ENCODE measurements around the gene LRP2. TPM values are rescaled to one million over a fixed set of nuclear protein-coding genes. Genes with fewer than 3 reads are reported as not detected.

LRP2 gene
- total RNA-seq, 4 donors from 2014 or later, result not detected

- WGBS, 2 donors (ENCODE audit: low coverage in 1 of 2), result 28 to 29% methylated on average over 9 of the region's 9 CpGs
Measured at GRCh38 chr2:169131587-169132512, 230.5 kb downstream of the LRP2 start.

GRCh38 chr2:169129703-169130243 lies 232.6 kb downstream of the LRP2 start:
- Histone ChIP-seq H3K27me3 (no peaks in the 10 kb centered on the region), H3K4me3 (no peak overlapping the region), H3K4me1 (no peaks in the 10 kb centered on the region), H3K27ac (no peak overlapping the region), H3K36me3 (no peaks in the 10 kb centered on the region), H3K9me3 (no peaks in the 10 kb centered on the region)
- no peak for TF ChIP-seq CTCF (IDR thresholded peaks at IDR 0.05)
- TF ChIP-seq EP300 (IDR thresholded peaks at IDR 0.05), result no peak
- TF ChIP-seq POLR2AphosphoS5 (IDR thresholded peaks at IDR 0.05), result no peak
- TF ChIP-seq POLR2A (IDR thresholded peaks at IDR 0.05), result no peak
- 93 to 100% methylated on average over 1 to 4 of the region's 5 CpGs for WGBS, 2 donors (ENCODE audit: low coverage in 1 of 2)
- no peak for ATAC-seq

More at GRCh38 chr2:169131587-169132512, 230.5 kb downstream of the LRP2 start:
- no peaks in the 10 kb centered on the region for H3K27me3 ChIP-seq
- TF ChIP-seq EP300 (IDR thresholded peaks at IDR 0.05), result no peak
- no peak for TF ChIP-seq POLR2AphosphoS5 (IDR thresholded peaks at IDR 0.05)
- TF ChIP-seq CTCF (IDR thresholded peaks at IDR 0.05), result peak; percentile 54 to 81 (median 70)
- H3K4me1 ChIP-seq, result no peaks in the 10 kb centered on the region
- no peaks in the 10 kb centered on the region for H3K36me3 ChIP-seq
- H3K4me3 ChIP-seq, result no peak overlapping the region
- no peak overlapping the region for H3K27ac ChIP-seq
- no peaks in the 10 kb centered on the region for H3K9me3 ChIP-seq
- ATAC-seq, result no peak

GRCh38 chr2:169119851-169120250 lies 242.5 kb downstream of the LRP2 start:
- H3K9me3 ChIP-seq, result no peaks in the 10 kb centered on the region
- no peaks in the 10 kb centered on the region for H3K4me1 ChIP-seq
- H3K27ac ChIP-seq, result no peak overlapping the region
- H3K4me3 ChIP-seq, result no peak overlapping the region
- TF ChIP-seq EP300 (IDR thresholded peaks at IDR 0.05) (no peak), POLR2A (IDR thresholded peaks at IDR 0.05) (no peak), CTCF (IDR thresholded peaks at IDR 0.05) (no peak), POLR2AphosphoS5 (IDR thresholded peaks at IDR 0.05) (no peak)
- ATAC-seq, result no peak
- no peaks in the 10 kb centered on the region for H3K36me3 ChIP-seq
- 39 to 57% methylated on average over 2 of the region's 4 CpGs for WGBS, 2 donors (ENCODE audit: low coverage in 1 of 2)
- H3K27me3 ChIP-seq, result peaks cover 12% of the 10 kb centered on the region

GRCh38 chr2:169119123-169119760 lies 243.1 kb downstream of the LRP2 start:
- Histone ChIP-seq H3K27me3 (peaks cover 12% of the 10 kb centered on the region), H3K4me1 (no peaks in the 10 kb centered on the region), H3K27ac (no peak overlapping the region), H3K9me3 (no peaks in the 10 kb centered on the region), H3K36me3 (no peaks in the 10 kb centered on the region), H3K4me3 (no peak overlapping the region)
- ATAC-seq, result no peak
- no peak for TF ChIP-seq EP300 (IDR thresholded peaks at IDR 0.05)
- no peak for TF ChIP-seq POLR2A (IDR thresholded peaks at IDR 0.05)
- TF ChIP-seq POLR2AphosphoS5 (IDR thresholded peaks at IDR 0.05), result no peak
- WGBS, 2 donors (ENCODE audit: low coverage in 1 of 2), result 66% methylated on average over 3 of the region's 4 CpGs

- 86 to 94% methylated on average over 1 to 2 of the region's 2 CpGs for WGBS, 2 donors (ENCODE audit: low coverage in 1 of 2)
- no peak overlapping the region for H3K4me3 ChIP-seq
Measured at GRCh38 chr2:169118060-169118459, 244.3 kb downstream of the LRP2 start.

More at GRCh38 chr2:169118060-169118459, 244.3 kb downstream of the LRP2 start:
- Histone ChIP-seq H3K27me3 (peaks cover 12% of the 10 kb centered on the region), H3K27ac (no peak overlapping the region), H3K4me1 (no peaks in the 10 kb centered on the region), H3K9me3 (no peaks in the 10 kb centered on the region), H3K36me3 (no peaks in the 10 kb centered on the region)
- TF ChIP-seq EP300 (IDR thresholded peaks at IDR 0.05), result no peak
- no peak for TF ChIP-seq POLR2A (IDR thresholded peaks at IDR 0.05)
- no peak for TF ChIP-seq CTCF (IDR thresholded peaks at IDR 0.05)
- no peak for TF ChIP-seq POLR2AphosphoS5 (IDR thresholded peaks at IDR 0.05)
- ATAC-seq, result no peak

Data from gastroesophageal sphincter (tissue), 4 donors.